GM23338 (cell line): ENCODE results near the gene VMP1. TPM values are rescaled to one million over a fixed set of nuclear protein-coding genes. Genes with fewer than 3 reads are reported as not detected.

Experiments
- CREB1 ChIP-seq: fragments of 250-450 bp; sonication (Bioruptor Pico); IDR thresholded peaks from 2 replicates; pipeline ENCODE4 v1.5.0; 2020; ENCODE audit warnings: low read depth, mild to moderate bottlenecking, moderate library complexity
- EZH2phosphoT487 ChIP-seq: fragments of 200-600 bp; sonication (generic); IDR thresholded peaks from one replicate; pipeline ENCODE4 v1.8.1; 2018; ENCODE audit warnings: antibody characterized with exemption; ENCODE audit not compliant: unreplicated experiment
- JUNB ChIP-seq: IDR thresholded peaks from one replicate; pipeline ENCODE4 v1.6.1; 2016; ENCODE audit warnings: antibody characterized with exemption; ENCODE audit not compliant: unreplicated experiment
- NANOG ChIP-seq: IDR thresholded peaks from 2 replicates; pipeline ENCODE4 v1.6.1; 2016; ENCODE audit warnings: antibody characterized with exemption, borderline replicate concordance
- POLR2AphosphoS5 ChIP-seq: IDR thresholded peaks from 2 replicates; pipeline ENCODE4 v1.6.1; 2016; ENCODE audit warnings: antibody characterized with exemption, low read depth
- STAT1 ChIP-seq: IDR thresholded peaks from one replicate; pipeline ENCODE4 v1.6.1; 2016; ENCODE audit warnings: antibody characterized with exemption; ENCODE audit not compliant: unreplicated experiment
- ZNF114 ChIP-seq: fragments of 250-450 bp; sonication (Bioruptor Pico); IDR thresholded peaks from 2 replicates; pipeline ENCODE4 v1.5.0; 2020; ENCODE audit warnings: mild to moderate bottlenecking, moderate library complexity
- polyA plus RNA-seq: library from polyadenylated mRNA; unstranded; fragments of >200 nt; fragmentation: Nextera tagmentation; extraction: Ambion mirVana; gene quantifications from 2 replicates; pipeline ENCODE4 v1.2.1, GENCODE V29; 2016
- total RNA-seq: library from RNA; depleted of rRNA; stranded (reverse); fragments of >200 nt; shearing (Covaris generic); gene quantifications from 2 replicates; pipeline ENCODE4 v1.2.3, GENCODE V29; 2014
- TF ChIP-seq, protein P1 (sequence below): fragments of 250-450 bp; sonication (Bioruptor Pico); IDR thresholded peaks from 2 replicates; pipeline ENCODE4 v1.5.0; 2020; ENCODE audit warnings: mild to moderate bottlenecking, moderate library complexity
- TF ChIP-seq, protein P2 (sequence below): IDR thresholded peaks from 2 replicates; pipeline ENCODE4 v1.6.1; 2016; ENCODE audit warnings: antibody characterized with exemption
- TF ChIP-seq, protein P3 (sequence below): IDR thresholded peaks from one replicate; pipeline ENCODE4 v1.6.1; 2018; ENCODE audit warnings: antibody characterized with exemption; ENCODE audit not compliant: unreplicated experiment

VMP1 gene
- total and polyA plus RNA-seq, 2 experiments from 2014 or later = 70.1 to 112 TPM

DNA sequence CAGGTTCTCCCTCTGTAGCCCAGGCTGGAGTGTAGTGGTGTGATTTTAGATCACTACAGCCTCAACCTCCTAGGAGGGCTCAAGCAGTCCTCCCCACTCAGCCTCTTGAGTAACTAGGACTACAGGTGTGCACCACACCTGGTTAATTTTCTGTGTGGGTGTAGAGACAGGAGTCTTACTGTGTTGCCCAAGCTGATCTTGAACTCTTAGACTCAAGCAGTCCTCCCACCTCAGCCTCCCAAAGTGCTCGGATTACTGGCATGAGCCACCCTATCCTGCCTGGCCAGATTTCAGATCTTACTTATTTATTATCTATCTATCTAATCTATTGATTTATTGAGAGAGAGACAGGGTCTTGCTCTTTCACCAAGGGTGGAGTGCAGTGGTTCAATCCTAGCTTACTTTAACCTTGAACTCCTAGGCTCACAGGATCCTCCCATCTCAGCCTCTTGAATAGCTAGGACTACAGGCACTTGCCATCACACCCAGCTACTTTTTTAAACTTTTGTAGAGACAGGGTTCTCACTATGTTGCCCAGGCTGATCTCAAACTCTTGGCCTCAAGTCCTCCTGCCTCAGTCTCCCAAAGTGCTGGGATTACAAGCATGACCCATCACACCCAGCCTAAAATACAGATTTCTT, 123.5 kb downstream of the VMP1 start (continued):
- TF ChIP-seq, protein P1, sequence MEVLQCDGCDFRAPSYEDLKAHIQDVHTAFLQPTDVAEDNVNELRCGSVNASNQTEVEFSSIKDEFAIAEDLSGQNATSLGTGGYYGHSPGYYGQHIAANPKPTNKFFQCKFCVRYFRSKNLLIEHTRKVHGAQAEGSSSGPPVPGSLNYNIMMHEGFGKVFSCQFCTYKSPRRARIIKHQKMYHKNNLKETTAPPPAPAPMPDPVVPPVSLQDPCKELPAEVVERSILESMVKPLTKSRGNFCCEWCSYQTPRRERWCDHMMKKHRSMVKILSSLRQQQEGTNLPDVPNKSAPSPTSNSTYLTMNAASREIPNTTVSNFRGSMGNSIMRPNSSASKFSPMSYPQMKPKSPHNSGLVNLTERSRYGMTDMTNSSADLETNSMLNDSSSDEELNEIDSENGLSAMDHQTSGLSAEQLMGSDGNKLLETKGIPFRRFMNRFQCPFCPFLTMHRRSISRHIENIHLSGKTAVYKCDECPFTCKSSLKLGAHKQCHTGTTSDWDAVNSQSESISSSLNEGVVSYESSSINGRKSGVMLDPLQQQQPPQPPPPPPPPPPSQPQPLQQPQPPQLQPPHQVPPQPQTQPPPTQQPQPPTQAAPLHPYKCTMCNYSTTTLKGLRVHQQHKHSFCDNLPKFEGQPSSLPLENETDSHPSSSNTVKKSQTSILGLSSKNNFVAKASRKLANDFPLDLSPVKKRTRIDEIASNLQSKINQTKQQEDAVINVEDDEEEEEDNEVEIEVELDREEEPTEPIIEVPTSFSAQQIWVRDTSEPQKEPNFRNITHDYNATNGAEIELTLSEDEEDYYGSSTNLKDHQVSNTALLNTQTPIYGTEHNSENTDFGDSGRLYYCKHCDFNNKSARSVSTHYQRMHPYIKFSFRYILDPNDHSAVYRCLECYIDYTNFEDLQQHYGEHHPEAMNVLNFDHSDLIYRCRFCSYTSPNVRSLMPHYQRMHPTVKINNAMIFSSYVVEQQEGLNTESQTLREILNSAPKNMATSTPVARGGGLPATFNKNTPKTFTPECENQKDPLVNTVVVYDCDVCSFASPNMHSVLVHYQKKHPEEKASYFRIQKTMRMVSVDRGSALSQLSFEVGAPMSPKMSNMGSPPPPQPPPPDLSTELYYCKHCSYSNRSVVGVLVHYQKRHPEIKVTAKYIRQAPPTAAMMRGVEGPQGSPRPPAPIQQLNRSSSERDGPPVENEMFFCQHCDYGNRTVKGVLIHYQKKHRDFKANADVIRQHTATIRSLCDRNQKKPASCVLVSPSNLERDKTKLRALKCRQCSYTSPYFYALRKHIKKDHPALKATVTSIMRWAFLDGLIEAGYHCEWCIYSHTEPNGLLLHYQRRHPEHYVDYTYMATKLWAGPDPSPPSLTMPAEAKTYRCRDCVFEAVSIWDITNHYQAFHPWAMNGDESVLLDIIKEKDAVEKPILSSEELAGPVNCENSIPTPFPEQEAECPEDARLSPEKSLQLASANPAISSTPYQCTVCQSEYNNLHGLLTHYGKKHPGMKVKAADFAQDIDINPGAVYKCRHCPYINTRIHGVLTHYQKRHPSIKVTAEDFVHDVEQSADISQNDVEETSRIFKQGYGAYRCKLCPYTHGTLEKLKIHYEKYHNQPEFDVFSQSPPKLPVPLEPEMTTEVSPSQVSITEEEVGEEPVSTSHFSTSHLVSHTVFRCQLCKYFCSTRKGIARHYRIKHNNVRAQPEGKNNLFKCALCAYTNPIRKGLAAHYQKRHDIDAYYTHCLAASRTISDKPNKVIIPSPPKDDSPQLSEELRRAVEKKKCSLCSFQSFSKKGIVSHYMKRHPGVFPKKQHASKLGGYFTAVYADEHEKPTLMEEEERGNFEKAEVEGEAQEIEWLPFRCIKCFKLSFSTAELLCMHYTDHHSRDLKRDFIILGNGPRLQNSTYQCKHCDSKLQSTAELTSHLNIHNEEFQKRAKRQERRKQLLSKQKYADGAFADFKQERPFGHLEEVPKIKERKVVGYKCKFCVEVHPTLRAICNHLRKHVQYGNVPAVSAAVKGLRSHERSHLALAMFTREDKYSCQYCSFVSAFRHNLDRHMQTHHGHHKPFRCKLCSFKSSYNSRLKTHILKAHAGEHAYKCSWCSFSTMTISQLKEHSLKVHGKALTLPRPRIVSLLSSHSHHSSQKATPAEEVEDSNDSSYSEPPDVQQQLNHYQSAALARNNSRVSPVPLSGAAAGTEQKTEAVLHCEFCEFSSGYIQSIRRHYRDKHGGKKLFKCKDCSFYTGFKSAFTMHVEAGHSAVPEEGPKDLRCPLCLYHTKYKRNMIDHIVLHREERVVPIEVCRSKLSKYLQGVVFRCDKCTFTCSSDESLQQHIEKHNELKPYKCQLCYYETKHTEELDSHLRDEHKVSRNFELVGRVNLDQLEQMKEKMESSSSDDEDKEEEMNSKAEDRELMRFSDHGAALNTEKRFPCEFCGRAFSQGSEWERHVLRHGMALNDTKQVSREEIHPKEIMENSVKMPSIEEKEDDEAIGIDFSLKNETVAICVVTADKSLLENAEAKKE = no peak
- TF ChIP-seq, protein P2, sequence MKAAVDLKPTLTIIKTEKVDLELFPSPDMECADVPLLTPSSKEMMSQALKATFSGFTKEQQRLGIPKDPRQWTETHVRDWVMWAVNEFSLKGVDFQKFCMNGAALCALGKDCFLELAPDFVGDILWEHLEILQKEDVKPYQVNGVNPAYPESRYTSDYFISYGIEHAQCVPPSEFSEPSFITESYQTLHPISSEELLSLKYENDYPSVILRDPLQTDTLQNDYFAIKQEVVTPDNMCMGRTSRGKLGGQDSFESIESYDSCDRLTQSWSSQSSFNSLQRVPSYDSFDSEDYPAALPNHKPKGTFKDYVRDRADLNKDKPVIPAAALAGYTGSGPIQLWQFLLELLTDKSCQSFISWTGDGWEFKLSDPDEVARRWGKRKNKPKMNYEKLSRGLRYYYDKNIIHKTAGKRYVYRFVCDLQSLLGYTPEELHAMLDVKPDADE = no peak
- TF ChIP-seq NANOG (no peak), STAT1 (no peak), JUNB (no peak), CREB1 (CRISPR knock-in tag) (no peak), POLR2AphosphoS5 (no peak), EZH2phosphoT487 (no peak), ZNF114 (CRISPR knock-in tag) (no peak)
- TF ChIP-seq, protein P3, sequence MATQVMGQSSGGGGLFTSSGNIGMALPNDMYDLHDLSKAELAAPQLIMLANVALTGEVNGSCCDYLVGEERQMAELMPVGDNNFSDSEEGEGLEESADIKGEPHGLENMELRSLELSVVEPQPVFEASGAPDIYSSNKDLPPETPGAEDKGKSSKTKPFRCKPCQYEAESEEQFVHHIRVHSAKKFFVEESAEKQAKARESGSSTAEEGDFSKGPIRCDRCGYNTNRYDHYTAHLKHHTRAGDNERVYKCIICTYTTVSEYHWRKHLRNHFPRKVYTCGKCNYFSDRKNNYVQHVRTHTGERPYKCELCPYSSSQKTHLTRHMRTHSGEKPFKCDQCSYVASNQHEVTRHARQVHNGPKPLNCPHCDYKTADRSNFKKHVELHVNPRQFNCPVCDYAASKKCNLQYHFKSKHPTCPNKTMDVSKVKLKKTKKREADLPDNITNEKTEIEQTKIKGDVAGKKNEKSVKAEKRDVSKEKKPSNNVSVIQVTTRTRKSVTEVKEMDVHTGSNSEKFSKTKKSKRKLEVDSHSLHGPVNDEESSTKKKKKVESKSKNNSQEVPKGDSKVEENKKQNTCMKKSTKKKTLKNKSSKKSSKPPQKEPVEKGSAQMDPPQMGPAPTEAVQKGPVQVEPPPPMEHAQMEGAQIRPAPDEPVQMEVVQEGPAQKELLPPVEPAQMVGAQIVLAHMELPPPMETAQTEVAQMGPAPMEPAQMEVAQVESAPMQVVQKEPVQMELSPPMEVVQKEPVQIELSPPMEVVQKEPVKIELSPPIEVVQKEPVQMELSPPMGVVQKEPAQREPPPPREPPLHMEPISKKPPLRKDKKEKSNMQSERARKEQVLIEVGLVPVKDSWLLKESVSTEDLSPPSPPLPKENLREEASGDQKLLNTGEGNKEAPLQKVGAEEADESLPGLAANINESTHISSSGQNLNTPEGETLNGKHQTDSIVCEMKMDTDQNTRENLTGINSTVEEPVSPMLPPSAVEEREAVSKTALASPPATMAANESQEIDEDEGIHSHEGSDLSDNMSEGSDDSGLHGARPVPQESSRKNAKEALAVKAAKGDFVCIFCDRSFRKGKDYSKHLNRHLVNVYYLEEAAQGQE = no peak
